Stomach smooth muscle (tissue), 2 donors: ENCODE results near the gene NXN.
"Not testable (repeated sequence)": the region's sequence is repeated elsewhere in the genome, so short reads cannot be mapped to it uniquely, and the experiment has no call there.

Experiments used
- H3K27ac ChIP-seq: one replicate; pipeline ENCODE4 v1.7.0; 2013; ENCODE audit warnings: mild to moderate bottlenecking, low read length, inconsistent platforms
- H3K27me3 ChIP-seq, 2 donors: one replicate each; pipeline ENCODE4 v1.7.0; 2013; ENCODE audit warnings: low read length in 2 of 2; ENCODE audit not compliant: insufficient read depth in 2 of 2, control insufficient read depth in 1 of 2
- H3K36me3 ChIP-seq, 2 donors: one replicate each; pipeline ENCODE4 v1.7.0; 2013; ENCODE audit warnings: low read length in 2 of 2; ENCODE audit not compliant: control insufficient read depth in 2 of 2, insufficient read depth in 2 of 2
- H3K4me1 ChIP-seq: one replicate; pipeline ENCODE4 v1.7.0; 2013; ENCODE audit warnings: low read length; ENCODE audit not compliant: control insufficient read depth, insufficient read depth
- H3K4me3 ChIP-seq, 2 donors: one replicate each; pipeline ENCODE4 v1.7.0; 2013; ENCODE audit warnings: low read length in 2 of 2
- H3K9ac ChIP-seq, 2 donors: one replicate each; pipeline ENCODE4 v1.7.0; 2013; ENCODE audit warnings: low read length in 2 of 2, mild to moderate bottlenecking in 1 of 2
- H3K9me3 ChIP-seq, 2 donors: one replicate each; pipeline ENCODE4 v1.7.0; 2013; ENCODE audit warnings: low read length in 2 of 2; ENCODE audit not compliant: control insufficient read depth in 2 of 2
- donor health status: healthy.
- donor health status: Pancreatic carcinoma.

The NXN gene

DNA sequence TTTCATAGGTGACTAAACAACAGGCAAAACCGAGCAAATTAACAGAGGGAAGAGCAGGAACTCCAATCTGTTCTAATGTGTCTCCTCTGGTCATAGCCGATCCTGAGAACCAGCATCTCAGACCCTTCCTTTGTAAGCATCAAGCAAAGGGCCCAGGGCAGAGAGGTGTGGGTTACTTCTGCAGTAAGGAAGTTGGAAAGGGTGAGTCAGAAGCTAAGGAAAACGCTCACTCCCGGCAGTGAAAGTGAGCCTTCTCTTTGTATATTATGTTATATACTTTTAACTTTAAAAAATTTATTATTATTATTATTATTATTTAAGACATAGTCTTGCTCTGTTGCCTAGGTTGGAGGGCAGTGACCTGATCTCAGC, 119.8 kb downstream of the NXN start:
- Histone ChIP-seq H3K27ac (peak overlapping the region; percentile 75), H3K9me3 (no peaks in the 10 kb centered on the region), H3K9ac (peak overlapping the region; percentile 47 to 61), H3K36me3 (peaks cover 0 to 4% of the 10 kb centered on the region in 2 donors), H3K4me3 (peak overlapping the region in 1 of 2 donors; percentile 44), H3K27me3 (no peaks in the 10 kb centered on the region), H3K4me1 (peaks cover 41% of the 10 kb centered on the region)

DNA sequence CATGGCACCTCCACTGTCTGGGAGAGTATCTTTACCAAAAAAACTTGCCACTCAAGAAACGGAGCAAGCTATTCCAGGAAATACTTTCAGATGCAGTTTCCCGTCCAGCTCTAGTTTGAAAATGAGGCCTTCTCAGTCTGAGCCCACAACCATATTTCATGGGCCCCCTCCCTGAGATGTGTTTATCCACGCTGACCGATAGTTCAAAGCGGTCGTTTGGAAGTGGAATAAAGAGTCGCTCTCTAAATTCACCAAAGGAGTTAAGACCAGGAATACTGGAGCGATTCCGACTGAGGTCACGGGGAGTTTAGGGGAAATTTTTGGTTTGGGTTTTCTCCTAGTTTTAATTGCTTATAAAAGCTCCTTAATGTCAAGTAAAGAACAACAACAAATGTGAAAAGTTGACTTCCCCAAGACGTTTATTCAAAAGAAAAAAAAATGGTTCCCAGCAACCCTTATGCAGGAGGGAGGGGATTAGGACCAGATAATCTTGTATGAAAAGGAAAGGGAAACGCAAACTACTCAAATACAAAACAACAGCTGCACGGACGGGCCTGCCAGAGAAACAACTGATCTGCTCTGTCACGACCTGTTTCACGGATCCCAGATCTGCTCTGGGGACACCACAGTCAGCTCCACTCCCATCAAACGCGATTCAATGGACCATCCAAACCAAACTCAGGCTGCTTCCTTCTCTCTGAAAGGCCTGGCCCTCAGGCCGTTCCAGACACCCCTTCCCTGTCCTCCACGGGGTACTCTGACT, 120.3 kb downstream of the NXN start:
- peak overlapping the region; percentile 40 to 44 for H3K4me3 ChIP-seq
- H3K36me3 ChIP-seq, result peaks cover 0 to 4% of the 10 kb centered on the region in 2 donors
- peak overlapping the region; percentile 47 to 61 for H3K9ac ChIP-seq
- H3K27ac ChIP-seq, result peak overlapping the region; percentile 75
- no peaks in the 10 kb centered on the region for H3K27me3 ChIP-seq
- peaks cover 35% of the 10 kb centered on the region for H3K4me1 ChIP-seq
- no peaks in the 10 kb centered on the region for H3K9me3 ChIP-seq

DNA sequence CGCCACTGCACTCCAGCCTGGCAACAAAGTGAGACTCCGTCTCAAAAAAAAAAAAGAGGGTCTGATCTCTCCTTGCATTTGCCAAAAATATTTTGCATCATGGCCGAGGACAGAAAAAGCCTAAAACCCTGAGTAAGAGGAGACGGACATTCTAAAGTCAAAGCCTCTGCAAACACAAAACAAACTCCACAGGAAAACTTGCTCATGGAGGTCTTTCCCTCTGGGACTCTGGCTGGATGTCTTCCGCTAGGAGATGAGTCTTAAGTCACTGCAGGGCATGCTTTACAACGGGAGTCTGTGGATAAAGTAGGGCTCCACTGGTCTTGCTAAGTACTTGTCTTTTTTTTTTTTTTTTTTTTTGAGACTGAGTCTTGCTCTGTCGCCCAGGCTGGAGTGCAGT, 123.4 kb downstream of the NXN start:
- Histone ChIP-seq H3K4me1 (peaks cover 26% of the 10 kb centered on the region), H3K27ac (no peak overlapping the region), H3K9me3 (no peaks in the 10 kb centered on the region), H3K36me3 (no peaks in the 10 kb centered on the region), H3K27me3 (no peaks in the 10 kb centered on the region), H3K9ac (no peak overlapping the region), H3K4me3 (no peak overlapping the region)

DNA sequence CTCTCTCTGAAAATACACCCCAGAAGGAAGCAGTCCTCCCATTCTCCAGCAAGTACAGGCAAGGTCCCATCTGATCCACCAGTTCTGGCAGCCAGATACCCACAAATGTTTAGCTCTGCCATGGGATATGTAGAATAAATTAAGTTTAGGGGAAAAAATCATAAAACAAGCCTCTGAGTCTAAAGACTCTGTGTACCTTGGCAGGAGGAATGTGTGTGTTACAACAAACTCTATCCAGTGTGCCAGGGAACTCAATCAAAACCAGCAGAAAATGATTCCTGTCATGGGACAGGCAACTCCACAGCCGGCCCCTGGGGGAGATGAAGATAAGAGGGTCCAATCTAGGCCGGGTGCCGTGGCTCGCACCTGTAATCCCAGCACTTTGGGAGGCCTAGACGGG, 124.0 kb downstream of the NXN start:
- Histone ChIP-seq H3K27me3 (no peaks in the 10 kb centered on the region), H3K36me3 (no peaks in the 10 kb centered on the region), H3K27ac (no peak overlapping the region), H3K4me1 (peaks cover 32% of the 10 kb centered on the region), H3K9me3 (no peaks in the 10 kb centered on the region), H3K9ac (no peak overlapping the region), H3K4me3 (no peak overlapping the region)

DNA sequence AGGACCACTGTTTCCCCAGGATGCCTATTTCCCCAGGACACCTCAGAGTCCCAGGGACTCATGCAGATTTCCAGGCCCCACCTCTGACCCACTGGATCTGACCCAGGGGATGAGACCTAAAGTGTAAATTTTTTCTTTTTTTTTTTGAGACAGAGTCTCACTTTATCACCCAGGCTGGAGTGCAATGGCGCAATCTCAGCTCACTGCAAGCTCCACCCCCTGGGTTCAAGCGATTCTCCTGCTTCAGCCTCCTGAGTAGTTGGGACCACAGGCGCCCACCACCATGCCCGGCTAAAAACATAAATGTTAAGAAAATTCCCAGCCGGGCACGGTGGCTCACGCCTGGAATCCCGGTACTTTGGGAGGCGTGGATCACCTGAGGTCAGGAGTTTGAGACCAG, 126.7 kb downstream of the NXN start:
- peaks cover 40% of the 10 kb centered on the region for H3K4me1 ChIP-seq
- not testable (repeated sequence) for H3K27me3 ChIP-seq, H3K27ac ChIP-seq, H3K36me3 ChIP-seq, H3K9me3 ChIP-seq, H3K9ac ChIP-seq, H3K4me3 ChIP-seq

DNA sequence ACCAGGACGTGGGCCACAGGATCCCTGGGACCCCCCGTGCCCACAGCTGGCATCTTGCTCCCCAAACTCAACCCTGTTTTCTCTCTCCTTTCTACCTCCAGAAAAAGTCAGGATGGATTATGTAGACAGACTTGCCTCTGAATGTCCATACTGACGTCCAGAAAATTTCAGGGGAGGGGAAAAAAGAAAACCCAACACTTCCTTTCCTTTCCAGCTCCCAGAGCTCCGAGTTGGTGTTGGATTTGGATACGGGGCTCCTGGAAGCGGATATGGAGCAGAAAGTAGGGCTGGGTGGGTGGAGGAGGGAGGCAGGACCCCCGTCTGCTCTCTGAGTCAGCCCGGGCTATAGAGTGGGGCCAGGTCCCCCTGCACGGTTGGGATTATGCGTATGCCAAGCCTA, 127.2 kb downstream of the NXN start:
- Histone ChIP-seq H3K9ac (peak overlapping the region in 1 of 2 donors; percentile 21), H3K27ac (peak overlapping the region; percentile 90), H3K4me3 (no peak overlapping the region), H3K9me3 (no peaks in the 10 kb centered on the region), H3K4me1 (peaks cover 42% of the 10 kb centered on the region), H3K36me3 (no peaks in the 10 kb centered on the region), H3K27me3 (no peaks in the 10 kb centered on the region)

DNA sequence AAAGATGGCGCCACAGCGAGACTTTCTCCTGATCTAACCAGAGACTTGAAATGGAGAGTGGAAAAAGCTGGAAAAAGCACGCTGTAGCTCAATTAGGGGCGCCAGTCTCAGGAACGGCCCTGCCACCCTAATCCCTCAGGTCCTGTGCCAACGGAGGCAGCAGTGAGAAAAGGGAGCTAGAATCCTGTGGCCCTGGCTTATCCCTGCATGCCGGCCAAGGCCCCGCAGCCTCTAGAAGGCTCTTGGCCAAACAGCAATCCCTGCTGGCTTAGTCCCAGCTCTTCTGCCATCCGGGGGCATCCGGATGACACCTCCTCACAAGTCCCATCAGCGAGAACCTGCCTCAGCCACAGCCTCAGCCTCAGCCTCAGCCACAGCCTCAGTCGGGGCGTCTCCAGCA, 127.7 kb downstream of the NXN start:
- Histone ChIP-seq H3K4me3 (peak overlapping the region in 1 of 2 donors; percentile 8), H3K9ac (peak overlapping the region in 1 of 2 donors; percentile 29)

DNA sequence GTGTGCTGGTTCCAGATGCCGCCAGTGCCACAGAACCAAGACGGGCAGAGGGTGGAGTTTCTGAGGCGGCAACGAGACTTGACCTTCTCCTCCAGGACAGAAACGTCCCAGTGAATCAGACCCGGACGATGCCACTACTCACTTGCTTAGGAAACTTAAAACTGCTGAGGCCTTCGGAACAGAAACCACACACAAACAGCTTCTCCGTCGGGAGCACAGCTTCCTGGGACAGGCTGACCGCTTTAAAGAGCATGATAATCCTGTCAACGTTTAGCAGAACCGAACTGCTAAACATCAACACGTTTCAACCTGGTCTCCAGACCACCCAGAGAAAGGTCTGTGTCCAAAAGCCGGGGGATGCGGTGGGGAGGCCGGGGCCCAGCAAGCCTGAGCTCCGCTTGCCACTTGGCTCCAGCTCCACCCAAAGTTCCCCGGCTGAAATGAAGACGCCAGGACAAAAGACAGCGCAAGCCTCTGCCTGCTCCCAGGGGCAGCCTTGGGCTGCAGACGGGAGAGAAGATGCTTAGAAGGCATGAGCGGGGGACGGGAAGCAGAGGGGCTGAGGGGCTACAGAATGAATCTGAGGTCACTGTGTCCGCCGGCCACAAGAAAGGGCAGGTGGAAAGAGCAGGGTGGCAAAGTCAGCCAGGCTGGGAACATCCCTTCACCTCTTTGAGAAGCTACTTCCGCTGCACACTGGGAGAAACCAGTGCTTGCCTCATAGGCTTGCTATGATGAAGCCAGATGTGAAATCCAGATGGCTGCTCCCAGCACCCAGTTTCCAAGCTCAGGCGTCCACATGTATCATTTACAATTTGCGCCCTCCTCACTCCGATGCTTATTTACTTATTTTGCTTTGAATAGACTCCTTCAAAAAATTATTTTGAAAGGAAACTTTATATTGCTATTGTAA, 128.5 kb downstream of the NXN start:
- peaks cover 49% of the 10 kb centered on the region for H3K4me1 ChIP-seq
- peak overlapping the region; percentile 90 for H3K27ac ChIP-seq
- H3K27me3 ChIP-seq, result no peaks in the 10 kb centered on the region
- H3K4me3 ChIP-seq, result peak overlapping the region; percentile 38 to 66
- peak overlapping the region; percentile 62 to 66 for H3K9ac ChIP-seq
- H3K36me3 ChIP-seq, result no peaks in the 10 kb centered on the region
- no peaks in the 10 kb centered on the region for H3K9me3 ChIP-seq

More for the DNA sequence above, 127.7 kb downstream of the NXN start:
- peaks cover 44% of the 10 kb centered on the region for H3K4me1 ChIP-seq
- no peaks in the 10 kb centered on the region for H3K27me3 ChIP-seq
- peak overlapping the region; percentile 90 for H3K27ac ChIP-seq
- H3K36me3 ChIP-seq, result no peaks in the 10 kb centered on the region
- H3K9me3 ChIP-seq, result no peaks in the 10 kb centered on the region

DNA sequence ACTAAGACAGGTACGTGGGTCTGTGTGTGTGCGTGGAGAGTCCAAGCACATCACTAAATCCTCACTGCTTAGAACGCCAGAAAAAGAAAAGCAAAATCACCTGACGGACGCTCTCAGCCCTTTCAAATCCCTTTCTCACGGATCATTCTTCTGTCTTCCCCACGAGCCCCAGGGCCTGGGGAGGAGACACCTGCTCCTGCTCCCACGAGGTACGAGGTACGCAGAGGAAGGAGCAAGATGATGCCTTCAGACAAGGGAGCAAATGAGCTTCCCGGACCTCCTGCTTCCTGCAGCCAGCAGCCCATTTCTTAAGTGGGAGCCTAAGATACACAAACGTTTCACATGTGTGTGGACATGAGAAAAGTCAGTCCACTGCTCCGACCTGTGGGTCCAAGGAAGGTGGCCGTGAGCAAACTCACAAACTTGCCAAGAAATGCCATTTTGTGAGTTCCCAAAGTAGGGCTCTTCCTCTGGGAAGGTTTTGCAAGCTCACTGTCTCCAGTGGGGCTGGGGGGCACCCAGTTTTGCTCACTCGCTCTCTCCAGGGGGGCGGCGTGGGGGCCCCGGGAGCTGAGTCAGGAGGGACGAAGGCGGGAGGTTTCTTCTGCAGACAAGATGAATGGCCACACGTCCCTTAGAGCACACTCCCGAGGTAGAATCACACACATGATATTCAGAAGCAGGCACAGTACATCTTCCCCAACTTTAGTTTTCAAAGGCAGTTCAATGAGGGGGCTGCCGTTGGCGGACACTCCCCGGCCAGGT, 129.3 kb downstream of the NXN start:
- H3K9me3 ChIP-seq, result no peaks in the 10 kb centered on the region
- no peaks in the 10 kb centered on the region for H3K36me3 ChIP-seq
- no peaks in the 10 kb centered on the region for H3K27me3 ChIP-seq
- peak overlapping the region; percentile 38 to 66 for H3K4me3 ChIP-seq
- peaks cover 53% of the 10 kb centered on the region for H3K4me1 ChIP-seq
- peak overlapping the region; percentile 62 to 66 for H3K9ac ChIP-seq
- H3K27ac ChIP-seq, result peak overlapping the region; percentile 90

DNA sequence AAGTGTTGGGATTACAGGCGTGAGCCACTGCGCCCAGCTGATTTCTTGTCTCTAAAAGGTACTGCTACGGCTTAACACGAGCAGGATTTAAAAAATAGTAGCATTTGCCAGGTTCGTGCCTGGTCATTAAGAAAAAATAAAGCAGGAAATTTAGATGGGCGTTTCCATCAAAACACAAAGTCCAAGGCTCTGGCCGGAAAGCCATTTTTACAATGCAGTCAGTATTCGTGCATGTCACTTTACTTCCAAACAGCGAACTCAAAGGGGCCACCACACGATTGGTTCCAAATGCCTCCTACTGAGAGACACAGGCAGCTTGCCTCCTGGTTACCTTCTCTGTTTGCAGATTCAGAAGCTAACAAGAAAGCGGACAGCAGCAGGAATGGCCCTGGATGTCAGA, 131.2 kb downstream of the NXN start:
- peak overlapping the region in 1 of 2 donors; percentile 35 for H3K4me3 ChIP-seq
- H3K27me3 ChIP-seq, result no peaks in the 10 kb centered on the region
- no peaks in the 10 kb centered on the region for H3K36me3 ChIP-seq
- H3K27ac ChIP-seq, result peak overlapping the region; percentile 90
- H3K9ac ChIP-seq, result peak overlapping the region in 1 of 2 donors; percentile 21
- H3K4me1 ChIP-seq, result peaks cover 56% of the 10 kb centered on the region
- no peaks in the 10 kb centered on the region for H3K9me3 ChIP-seq
